Spinal cord (tissue), 4 donors: ENCODE measurements around the gene S1PR4. TPM values are rescaled to one million over a fixed set of nuclear protein-coding genes. Genes with fewer than 3 reads are reported as not detected.

ENCODE experiments used
- polyA plus RNA-seq, 2 donors: library from polyadenylated mRNA; unstranded; fragments of 120-200 nt; gene quantifications; one replicate each; pipeline ENCODE4 v1.2.1, GENCODE V29; 2013; ENCODE audit not compliant: insufficient read length in 2 of 2
- total RNA-seq, 2 donors: library from RNA; depleted of rRNA in 1 of 2; stranded (reverse); fragments of 120-200 nt in 1 of 2; fragments of >200 nt in 1 of 2; gene quantifications; one replicate each; pipeline versions ENCODE4 v1.2.3 to v1.2.4, GENCODE V29; 2013 to 2014

The S1PR4 gene
- total and polyA plus RNA-seq, 4 donors: 0.32 to 2.6 (median 1.3) TPM

Other genes with a start within 250 kb of the S1PR4 start
- gene ZNF77, start 233.8 kb upstream of the S1PR4 start, total RNA-seq: 10 to 100 TPM in 1 of 2 donors, 1 to 10 TPM in 1; 7.4 to 14.2 TPM
- gene ZNF77, start 233.8 kb upstream of the S1PR4 start, polyA plus RNA-seq: 1 to 10 TPM; 5.9 to 7.8 TPM
- 1 to 10 TPM; 1.6 to 5.0 TPM for gene TLE6, start 201.2 kb upstream of the S1PR4 start, total RNA-seq
- 1 to 10 TPM; 4.6 to 4.7 TPM for gene TLE6, start 201.2 kb upstream of the S1PR4 start, polyA plus RNA-seq
- gene TLE2, start 149.5 kb upstream of the S1PR4 start, total RNA-seq: 10 to 100 TPM; 14.9 to 26.4 TPM
- gene TLE2, start 149.5 kb upstream of the S1PR4 start, polyA plus RNA-seq: 100 to 1,000 TPM in 1 of 2 donors, 10 to 100 TPM in 1; 78.8 to 101 TPM
- 100 to 1,000 TPM; 124 to 273 TPM for gene TLE5, start 116.3 kb upstream of the S1PR4 start, total RNA-seq
- gene TLE5, start 116.3 kb upstream of the S1PR4 start, polyA plus RNA-seq: 1,000 to 10,000 TPM in 1 of 2 donors, 100 to 1,000 TPM in 1; 884 to 1,010 TPM
- gene GNA11, start 84.4 kb upstream of the S1PR4 start, total RNA-seq: 10 to 100 TPM; 39.3 to 45.4 TPM
- gene GNA11, start 84.4 kb upstream of the S1PR4 start, polyA plus RNA-seq: 10 to 100 TPM; 80.3 to 87.1 TPM
- 1 to 10 TPM; 3.5 to 3.6 TPM for gene GNA15, start 42.7 kb upstream of the S1PR4 start, total RNA-seq
- gene GNA15, start 42.7 kb upstream of the S1PR4 start, polyA plus RNA-seq: 1 to 10 TPM; 2.1 to 2.8 TPM
- gene NCLN, start 7.2 kb downstream of the S1PR4 start, total RNA-seq: 10 to 100 TPM; 12.1 to 22.0 TPM
- 10 to 100 TPM; 40.5 to 55.4 TPM for gene NCLN, start 7.2 kb downstream of the S1PR4 start, polyA plus RNA-seq
- 10 to 100 TPM; 12.7 to 18.9 TPM for gene CELF5, start 45.9 kb downstream of the S1PR4 start, total RNA-seq
- 10 to 100 TPM; 81.8 to 85.8 TPM for gene CELF5, start 45.9 kb downstream of the S1PR4 start, polyA plus RNA-seq
- gene NFIC, start 187.8 kb downstream of the S1PR4 start, total RNA-seq: 10 to 100 TPM; 17.2 to 26.1 TPM
- 10 to 100 TPM; 54.7 to 56.2 TPM for gene NFIC, start 187.8 kb downstream of the S1PR4 start, polyA plus RNA-seq